Glutamatergic neuron (in vitro differentiated cells): ENCODE data around the gene ABCA1. TPM values are rescaled to one million over a fixed set of nuclear protein-coding genes. Genes with fewer than 3 reads are reported as not detected.

Experiments
- DNase-seq: peaks from one replicate; pipeline ENCODE4 v3.0.0; 2022
- H3K27ac Mint-ChIP-seq: one replicate; pipeline ENCODE4 v1.8.0; 2020; ENCODE audit warnings: mild to moderate bottlenecking, mixed read lengths, inconsistent platforms; ENCODE audit not compliant: unreplicated experiment
- H3K27me3 Mint-ChIP-seq: one replicate; pipeline ENCODE4 v1.8.0; 2020; ENCODE audit warnings: mild to moderate bottlenecking, moderate library complexity, mixed read lengths, inconsistent platforms; ENCODE audit not compliant: unreplicated experiment
- H3K36me3 Mint-ChIP-seq: one replicate; pipeline ENCODE4 v1.8.0; 2020; ENCODE audit warnings: mild to moderate bottlenecking, mixed read lengths, inconsistent platforms; ENCODE audit not compliant: unreplicated experiment
- H3K4me1 Mint-ChIP-seq: one replicate; pipeline ENCODE4 v1.8.0; 2020; ENCODE audit warnings: mild to moderate bottlenecking, low read depth, mixed read lengths, inconsistent platforms; ENCODE audit not compliant: unreplicated experiment
- H3K4me3 Mint-ChIP-seq: one replicate; pipeline ENCODE4 v1.8.0; 2020; ENCODE audit warnings: mild to moderate bottlenecking, mixed read lengths, inconsistent platforms; ENCODE audit not compliant: unreplicated experiment
- H3K9me3 Mint-ChIP-seq: one replicate; pipeline ENCODE4 v1.8.0; 2020; ENCODE audit warnings: mild to moderate bottlenecking, moderate library complexity, mixed read lengths, inconsistent platforms; ENCODE audit not compliant: unreplicated experiment
- total RNA-seq: library from RNA; stranded (reverse); fragmentation: NEBNext Ultra II Directional; extraction: Animal tissue kit (Norgen Biotek cat#: 25700); gene quantifications from one replicate; pipeline ENCODE4 v1.2.1, GENCODE V29; 2021; ENCODE audit not compliant: unreplicated experiment
- TF ChIP-seq, protein P1 (sequence below): fragments of 200-600 bp; sonication (generic); IDR thresholded peaks from one replicate; pipeline ENCODE4 v1.5.0; 2021; ENCODE audit not compliant: partially characterized antibody, unreplicated experiment

Gene ABCA1
- total RNA-seq, 1 donor from 2014 or later: 146 TPM

DNA sequence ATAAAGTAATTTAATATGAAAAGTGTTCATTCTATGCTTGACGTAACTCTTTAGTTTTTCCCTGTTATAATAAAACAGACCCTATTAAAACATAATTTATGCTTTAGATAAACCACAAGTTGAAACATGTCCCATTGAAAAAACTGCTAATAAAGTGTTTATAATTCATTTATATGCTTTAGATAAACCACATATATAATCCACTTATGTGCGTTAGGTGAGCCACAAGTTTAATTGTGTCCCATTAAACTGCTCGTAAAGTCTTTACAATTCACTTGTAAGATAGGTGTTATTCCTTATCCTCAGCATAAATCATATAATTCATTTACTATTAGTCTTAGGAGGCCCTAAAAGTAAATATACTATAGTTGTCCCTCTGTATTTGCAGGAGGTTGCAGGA is 160.4 kb downstream of the ABCA1 start:
- H3K4me3 Mint-ChIP-seq: no peak overlapping the region
- peaks cover 7% of the 10 kb centered on the region for H3K27me3 Mint-ChIP-seq
- H3K9me3 Mint-ChIP-seq: peaks cover 1% of the 10 kb centered on the region
- no peak for DNase-seq
- no peak overlapping the region for H3K27ac Mint-ChIP-seq
- TF ChIP-seq, protein P1, sequence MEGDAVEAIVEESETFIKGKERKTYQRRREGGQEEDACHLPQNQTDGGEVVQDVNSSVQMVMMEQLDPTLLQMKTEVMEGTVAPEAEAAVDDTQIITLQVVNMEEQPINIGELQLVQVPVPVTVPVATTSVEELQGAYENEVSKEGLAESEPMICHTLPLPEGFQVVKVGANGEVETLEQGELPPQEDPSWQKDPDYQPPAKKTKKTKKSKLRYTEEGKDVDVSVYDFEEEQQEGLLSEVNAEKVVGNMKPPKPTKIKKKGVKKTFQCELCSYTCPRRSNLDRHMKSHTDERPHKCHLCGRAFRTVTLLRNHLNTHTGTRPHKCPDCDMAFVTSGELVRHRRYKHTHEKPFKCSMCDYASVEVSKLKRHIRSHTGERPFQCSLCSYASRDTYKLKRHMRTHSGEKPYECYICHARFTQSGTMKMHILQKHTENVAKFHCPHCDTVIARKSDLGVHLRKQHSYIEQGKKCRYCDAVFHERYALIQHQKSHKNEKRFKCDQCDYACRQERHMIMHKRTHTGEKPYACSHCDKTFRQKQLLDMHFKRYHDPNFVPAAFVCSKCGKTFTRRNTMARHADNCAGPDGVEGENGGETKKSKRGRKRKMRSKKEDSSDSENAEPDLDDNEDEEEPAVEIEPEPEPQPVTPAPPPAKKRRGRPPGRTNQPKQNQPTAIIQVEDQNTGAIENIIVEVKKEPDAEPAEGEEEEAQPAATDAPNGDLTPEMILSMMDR: no peak
- H3K4me1 Mint-ChIP-seq: peaks cover under 1% of the 10 kb centered on the region
- peaks cover 2% of the 10 kb centered on the region for H3K36me3 Mint-ChIP-seq

DNA sequence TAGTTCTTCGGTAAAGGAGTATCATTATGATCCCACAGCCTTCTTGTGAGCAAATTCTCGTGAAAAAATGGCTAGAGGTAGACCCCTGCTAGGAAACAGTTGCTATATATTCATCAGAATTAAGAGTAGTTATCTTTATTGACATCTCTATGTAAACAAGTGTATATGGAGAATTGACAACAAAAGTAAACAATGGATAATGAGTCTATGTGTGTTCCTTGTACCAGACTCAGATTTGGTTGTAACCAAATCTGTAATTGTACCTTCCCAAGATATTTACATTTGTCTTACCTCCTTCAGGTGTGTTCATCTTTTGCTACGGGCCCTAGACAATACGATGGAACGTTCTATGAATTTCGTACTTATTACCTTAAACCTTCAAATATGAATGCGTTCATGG is 161.9 kb downstream of the ABCA1 start:
- no peak for DNase-seq
- no peaks in the 10 kb centered on the region for H3K4me1 Mint-ChIP-seq
- H3K36me3 Mint-ChIP-seq: peaks cover 9% of the 10 kb centered on the region
- H3K27ac Mint-ChIP-seq: no peak overlapping the region
- H3K9me3 Mint-ChIP-seq: peaks cover 2% of the 10 kb centered on the region
- H3K27me3 Mint-ChIP-seq: peaks cover 7% of the 10 kb centered on the region
- H3K4me3 Mint-ChIP-seq: no peak overlapping the region
- TF ChIP-seq, protein P1: no peak

DNA sequence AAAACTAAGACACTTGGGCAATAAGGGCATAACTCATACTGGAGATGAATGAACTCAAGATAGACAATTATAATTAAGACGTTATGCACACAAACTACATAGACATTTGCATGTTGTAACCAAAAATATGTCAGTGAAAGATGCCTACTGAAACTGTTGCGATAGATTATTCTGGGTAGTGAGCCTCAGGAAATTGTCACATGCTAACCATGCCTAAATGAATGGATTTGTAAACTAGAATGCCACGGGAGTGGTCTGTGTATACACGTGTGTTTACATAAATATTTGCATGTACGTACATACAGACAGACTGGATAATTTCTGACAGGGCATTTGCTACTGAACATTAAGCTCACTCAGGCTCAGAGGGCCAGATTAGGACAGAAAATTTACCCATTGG is 162.8 kb downstream of the ABCA1 start:
- H3K36me3 Mint-ChIP-seq: peaks cover 9% of the 10 kb centered on the region
- peaks cover 2% of the 10 kb centered on the region for H3K9me3 Mint-ChIP-seq
- H3K27me3 Mint-ChIP-seq: peaks cover 7% of the 10 kb centered on the region
- H3K4me1 Mint-ChIP-seq: no peaks in the 10 kb centered on the region
- H3K27ac Mint-ChIP-seq: no peak overlapping the region
- TF ChIP-seq, protein P1: no peak
- H3K4me3 Mint-ChIP-seq: peak overlapping the region; percentile 90
- no peak for DNase-seq

DNA sequence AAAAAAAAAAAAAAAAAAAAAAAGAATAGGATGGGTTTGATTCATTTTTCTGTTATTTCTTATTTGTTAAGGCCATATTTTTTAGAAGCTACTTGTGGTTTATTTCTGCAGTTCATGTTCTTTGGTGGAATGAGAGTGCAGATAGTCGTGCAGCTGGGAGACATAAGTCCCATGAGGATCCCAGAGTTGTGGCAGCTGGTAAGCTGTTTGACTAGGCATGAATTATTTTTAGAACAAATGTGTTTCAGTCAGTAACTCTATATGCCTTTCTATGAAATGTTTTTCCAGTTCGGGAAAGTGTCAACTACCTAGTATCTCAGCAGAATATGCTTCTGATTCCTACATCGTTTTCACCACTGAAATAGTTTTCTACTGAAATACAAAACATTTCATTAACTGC is 169.0 kb downstream of the ABCA1 start:
- Mint-ChIP-seq H3K27me3 (peaks cover 7% of the 10 kb centered on the region), H3K27ac (peak overlapping the region; percentile 62)

DNA sequence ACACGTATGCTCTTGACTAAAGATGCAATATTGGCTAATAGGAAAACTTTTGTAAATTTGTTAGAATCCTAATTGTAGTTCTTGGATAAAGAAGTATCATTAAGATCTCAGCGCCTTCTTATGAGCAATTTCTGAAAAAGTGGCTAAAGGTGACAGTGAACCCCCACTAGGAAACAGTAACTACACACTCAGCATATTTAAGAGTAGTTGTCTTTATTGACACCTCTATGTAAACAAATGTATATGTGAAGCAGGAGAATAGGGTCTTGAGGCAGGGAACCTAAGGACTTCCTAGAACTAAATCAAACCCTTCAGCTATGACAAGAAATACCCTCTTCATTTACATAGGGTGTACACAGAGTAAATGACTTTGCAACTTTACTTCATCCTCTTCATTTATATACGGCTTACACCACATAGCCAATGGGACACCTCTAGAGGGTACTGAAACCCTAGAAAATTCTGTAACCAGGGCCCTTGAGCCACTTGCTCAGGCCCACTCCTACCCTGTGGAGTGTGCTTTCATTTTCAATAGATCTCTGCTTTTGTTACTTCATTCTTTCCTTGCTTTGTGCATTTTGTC is 177.7 kb downstream of the ABCA1 start:
- H3K27me3 Mint-ChIP-seq: peaks cover 6% of the 10 kb centered on the region
- DNase-seq: no peak
- TF ChIP-seq, protein P1: no peak
- no peak overlapping the region for H3K27ac Mint-ChIP-seq
- peaks cover 18% of the 10 kb centered on the region for H3K4me1 Mint-ChIP-seq
- peaks cover 8% of the 10 kb centered on the region for H3K9me3 Mint-ChIP-seq
- no peaks in the 10 kb centered on the region for H3K36me3 Mint-ChIP-seq
- no peak overlapping the region for H3K4me3 Mint-ChIP-seq

More for the DNA sequence above, 169.0 kb downstream of the ABCA1 start:
- TF ChIP-seq, protein P1: no peak
- peaks cover 2% of the 10 kb centered on the region for H3K9me3 Mint-ChIP-seq
- H3K36me3 Mint-ChIP-seq: peaks cover 9% of the 10 kb centered on the region
- peaks cover 3% of the 10 kb centered on the region for H3K4me1 Mint-ChIP-seq
- H3K4me3 Mint-ChIP-seq: peak overlapping the region; percentile 71
- DNase-seq: no peak
